Spleen (tissue), 7 donors: ENCODE measurements around the gene PDLIM3.

Source experiments
- POLR2A ChIP-seq, 3 donors: fragments of 450-650 bp; IDR thresholded peaks; one replicate each; pipeline ENCODE4 v1.5.1; 2017; ENCODE audit warnings: antibody characterized with exemption in 3 of 3, mild to moderate bottlenecking in 1 of 3
- TF ChIP-seq, protein P1 (sequence below), 11 experiments: fragments of 200-600 bp in 7 of 11; fragments of 450-650 bp in 4 of 11; sonication (generic) in 4 of 11; IDR thresholded peaks in 8 of 11; conservative IDR thresholded peaks in 3 of 11; 1 replicate in 7 of 11; 2 replicates in 4 of 11; pipeline versions ENCODE4 v1.4.0 to v1.8.0; 2016 to 2021; ENCODE audit warnings: antibody characterized with exemption in 11 of 11, inconsistent platforms in 4 of 11, mild to moderate bottlenecking in 1 of 11
- donor health status: DM: no; HTN: no; CAD: no; lungs with moderate emphysema.
- donor health status: DM: no; HTN: no; CAD: no.
- donor health status: DM: no; HTN: no; CAD: no.

DNA sequence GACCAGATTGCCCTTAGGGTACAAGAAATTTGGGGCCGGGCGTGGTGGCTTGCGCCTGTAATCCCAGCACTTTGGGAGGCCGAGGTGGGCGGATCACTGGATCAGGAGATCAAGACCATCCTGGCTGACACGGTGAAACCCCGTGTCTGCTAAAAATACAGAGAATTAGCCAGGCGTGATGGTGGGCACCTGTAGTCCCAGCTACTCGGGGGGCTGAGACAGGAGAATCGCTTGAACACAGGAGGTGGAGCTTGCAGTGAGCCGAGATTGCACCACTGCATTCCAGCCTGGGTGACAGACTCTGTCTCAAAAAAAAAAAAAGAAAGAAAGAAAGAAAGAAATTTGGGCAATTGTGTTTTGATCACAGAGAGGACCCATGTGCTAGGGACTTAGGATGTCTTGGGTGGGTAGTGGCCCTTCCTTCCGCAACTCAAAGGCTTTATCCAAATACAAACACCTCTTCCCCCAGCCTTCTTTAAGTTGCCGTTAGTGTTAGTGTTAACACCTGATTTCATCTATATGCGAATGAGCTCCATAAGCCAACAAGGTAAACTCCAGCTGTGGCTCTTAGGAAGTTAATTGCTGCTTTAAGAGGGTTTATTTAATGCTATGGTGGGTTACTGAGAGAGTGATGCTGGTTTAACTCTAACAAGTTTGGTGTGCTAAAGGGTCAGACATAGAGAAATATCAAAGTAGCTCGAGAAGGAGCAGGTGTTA is 55.1 kb downstream of the PDLIM3 start:
- TF ChIP-seq, protein P1, sequence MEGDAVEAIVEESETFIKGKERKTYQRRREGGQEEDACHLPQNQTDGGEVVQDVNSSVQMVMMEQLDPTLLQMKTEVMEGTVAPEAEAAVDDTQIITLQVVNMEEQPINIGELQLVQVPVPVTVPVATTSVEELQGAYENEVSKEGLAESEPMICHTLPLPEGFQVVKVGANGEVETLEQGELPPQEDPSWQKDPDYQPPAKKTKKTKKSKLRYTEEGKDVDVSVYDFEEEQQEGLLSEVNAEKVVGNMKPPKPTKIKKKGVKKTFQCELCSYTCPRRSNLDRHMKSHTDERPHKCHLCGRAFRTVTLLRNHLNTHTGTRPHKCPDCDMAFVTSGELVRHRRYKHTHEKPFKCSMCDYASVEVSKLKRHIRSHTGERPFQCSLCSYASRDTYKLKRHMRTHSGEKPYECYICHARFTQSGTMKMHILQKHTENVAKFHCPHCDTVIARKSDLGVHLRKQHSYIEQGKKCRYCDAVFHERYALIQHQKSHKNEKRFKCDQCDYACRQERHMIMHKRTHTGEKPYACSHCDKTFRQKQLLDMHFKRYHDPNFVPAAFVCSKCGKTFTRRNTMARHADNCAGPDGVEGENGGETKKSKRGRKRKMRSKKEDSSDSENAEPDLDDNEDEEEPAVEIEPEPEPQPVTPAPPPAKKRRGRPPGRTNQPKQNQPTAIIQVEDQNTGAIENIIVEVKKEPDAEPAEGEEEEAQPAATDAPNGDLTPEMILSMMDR (IDR thresholded peaks at IDR 0.05 in 8 of 11, conservative IDR thresholded peaks at IDR 0.05 in 3 of 11): no peak
- TF ChIP-seq POLR2A (IDR thresholded peaks at IDR 0.05): no peak
